Neural crest cell (in vitro differentiated cells): ENCODE results near the gene KRTAP2-4. TPM values are rescaled to one million over a fixed set of nuclear protein-coding genes. Genes with fewer than 3 reads are reported as not detected.
"Not testable (repeated sequence)": the region's sequence is repeated elsewhere in the genome, so short reads cannot be mapped to it uniquely, and the experiment has no call there.

Source experiments
- DNase-seq: peaks from one replicate; pipeline ENCODE4 v3.0.0; 2021; ENCODE audit warnings: low read depth, mixed read lengths, low spot score
- H3K27ac Mint-ChIP-seq: one replicate; pipeline ENCODE4 v1.8.0; 2021; ENCODE audit warnings: mild to moderate bottlenecking, mixed read lengths; ENCODE audit not compliant: unreplicated experiment
- H3K27me3 Mint-ChIP-seq: 2 replicates; pipeline ENCODE4 v1.8.0; 2021; ENCODE audit warnings: low read depth, mild to moderate bottlenecking, mixed read lengths
- H3K36me3 Mint-ChIP-seq: 2 replicates; pipeline ENCODE4 v1.8.0; 2021; ENCODE audit warnings: low read depth, mild to moderate bottlenecking, mixed read lengths
- H3K4me1 Mint-ChIP-seq: 2 replicates; pipeline ENCODE4 v1.8.0; 2021; ENCODE audit warnings: mixed read lengths
- H3K4me3 Mint-ChIP-seq: one replicate; pipeline ENCODE4 v1.8.0; 2021; ENCODE audit warnings: mild to moderate bottlenecking, mixed read lengths
- H3K9me3 Mint-ChIP-seq: 2 replicates; pipeline ENCODE4 v1.8.0; 2021; ENCODE audit warnings: mixed read lengths
- long read RNA-seq: library from polyadenylated mRNA; unstranded; transcript quantifications from one replicate; pipeline ENCODE4 v2.0.0, GENCODE V29; 2020
- total RNA-seq: library from RNA; stranded (reverse); gene quantifications from 2 replicates; pipeline ENCODE4 v1.2.1, GENCODE V29; 2021
- TF ChIP-seq, protein P1 (sequence below): fragments of 200-600 bp; sonication (generic); conservative IDR thresholded peaks from 2 replicates; pipeline ENCODE4 v1.5.0; 2021; ENCODE audit warnings: antibody characterized with exemption, mild to moderate bottlenecking

KRTAP2-4 gene, protein sequence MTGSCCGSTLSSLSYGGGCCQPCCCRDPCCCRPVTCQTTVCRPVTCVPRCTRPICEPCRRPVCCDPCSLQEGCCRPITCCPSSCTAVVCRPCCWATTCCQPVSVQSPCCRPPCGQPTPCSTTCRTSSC
- not detected in 2 replicates for total RNA-seq
- long read RNA-seq = 0 reads

GRCh38 chr17:41065829-41066624, at the start of gene KRTAP2-4:
Gene KRTAP2-4 (minus strand): TSS chr17:41065879. CDS start chr17:41065845, 34 bp downstream.
- no peaks in the 10 kb centered on the region for H3K27me3 Mint-ChIP-seq
- H3K36me3 Mint-ChIP-seq = no peaks in the 10 kb centered on the region
- TF ChIP-seq, protein P1, sequence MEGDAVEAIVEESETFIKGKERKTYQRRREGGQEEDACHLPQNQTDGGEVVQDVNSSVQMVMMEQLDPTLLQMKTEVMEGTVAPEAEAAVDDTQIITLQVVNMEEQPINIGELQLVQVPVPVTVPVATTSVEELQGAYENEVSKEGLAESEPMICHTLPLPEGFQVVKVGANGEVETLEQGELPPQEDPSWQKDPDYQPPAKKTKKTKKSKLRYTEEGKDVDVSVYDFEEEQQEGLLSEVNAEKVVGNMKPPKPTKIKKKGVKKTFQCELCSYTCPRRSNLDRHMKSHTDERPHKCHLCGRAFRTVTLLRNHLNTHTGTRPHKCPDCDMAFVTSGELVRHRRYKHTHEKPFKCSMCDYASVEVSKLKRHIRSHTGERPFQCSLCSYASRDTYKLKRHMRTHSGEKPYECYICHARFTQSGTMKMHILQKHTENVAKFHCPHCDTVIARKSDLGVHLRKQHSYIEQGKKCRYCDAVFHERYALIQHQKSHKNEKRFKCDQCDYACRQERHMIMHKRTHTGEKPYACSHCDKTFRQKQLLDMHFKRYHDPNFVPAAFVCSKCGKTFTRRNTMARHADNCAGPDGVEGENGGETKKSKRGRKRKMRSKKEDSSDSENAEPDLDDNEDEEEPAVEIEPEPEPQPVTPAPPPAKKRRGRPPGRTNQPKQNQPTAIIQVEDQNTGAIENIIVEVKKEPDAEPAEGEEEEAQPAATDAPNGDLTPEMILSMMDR = no peak
- no peaks in the 10 kb centered on the region for H3K9me3 Mint-ChIP-seq
- H3K27ac Mint-ChIP-seq = no peak within 1 kb of the TSS
- DNase-seq = no peak
- H3K4me1 Mint-ChIP-seq = no peaks in the 10 kb centered on the region
- H3K4me3 Mint-ChIP-seq = no peak within 1 kb of the TSS

- H3K27ac Mint-ChIP-seq = no peak overlapping the region
- peaks cover 3% of the 10 kb centered on the region for H3K36me3 Mint-ChIP-seq
- TF ChIP-seq, protein P1 = no peak
- no peak for DNase-seq
- H3K4me3 Mint-ChIP-seq = no peak overlapping the region
- peaks cover 5% of the 10 kb centered on the region for H3K9me3 Mint-ChIP-seq
- peaks cover 11% of the 10 kb centered on the region for H3K27me3 Mint-ChIP-seq
- no peaks in the 10 kb centered on the region for H3K4me1 Mint-ChIP-seq
Observed at GRCh38 chr17:41111151-41111885, 45.6 kb upstream of the KRTAP2-4 start.

- not testable (repeated sequence) for H3K9me3 Mint-ChIP-seq, H3K4me3 Mint-ChIP-seq, H3K27me3 Mint-ChIP-seq, H3K36me3 Mint-ChIP-seq, DNase-seq, H3K4me1 Mint-ChIP-seq, H3K27ac Mint-ChIP-seq
Observed at GRCh38 chr17:41108728-41109386, 43.2 kb upstream of the KRTAP2-4 start.

- TF ChIP-seq, protein P1 = no peak
- H3K4me3 Mint-ChIP-seq = no peak overlapping the region
- no peak for DNase-seq
- peaks cover 5% of the 10 kb centered on the region for H3K9me3 Mint-ChIP-seq
- H3K4me1 Mint-ChIP-seq = no peaks in the 10 kb centered on the region
- H3K27me3 Mint-ChIP-seq = peaks cover 12% of the 10 kb centered on the region
- H3K27ac Mint-ChIP-seq = no peak overlapping the region
- H3K36me3 Mint-ChIP-seq = peaks cover 3% of the 10 kb centered on the region
Observed at GRCh38 chr17:41107941-41108450, 42.3 kb upstream of the KRTAP2-4 start.

GRCh38 chr17:41105347-41105746, 39.7 kb upstream of the KRTAP2-4 start, which contains the start of gene KRTAP4-9:
Gene KRTAP4-9 (plus strand): TSS chr17:41105389. CDS start chr17:41105389, 0 bp downstream.
- not testable (repeated sequence) for H3K36me3 Mint-ChIP-seq, H3K4me3 Mint-ChIP-seq, H3K4me1 Mint-ChIP-seq, H3K27ac Mint-ChIP-seq, DNase-seq, H3K9me3 Mint-ChIP-seq
- peaks cover 12% of the 10 kb centered on the region for H3K27me3 Mint-ChIP-seq

GRCh38 chr17:41104386-41105038, 38.8 kb upstream of the KRTAP2-4 start:
- H3K27me3 Mint-ChIP-seq = peaks cover 17% of the 10 kb centered on the region
- H3K36me3 Mint-ChIP-seq, H3K4me1 Mint-ChIP-seq, H3K4me3 Mint-ChIP-seq, H3K27ac Mint-ChIP-seq, H3K9me3 Mint-ChIP-seq, DNase-seq: not testable (repeated sequence)
